Stimulated activated CD4-positive, alpha-beta T cell treated with anti-CD3 and anti-CD28 coated beads, Interleukin-12 subunit alpha, Interleukin-12 subunit beta, amount 100 ng/mL, for 24 hours (primary cell): ENCODE measurements around the gene INHA.

Experiments
- DNase-seq, 2 experiments: peaks; one replicate each; pipeline ENCODE4 v3.0.0-alpha.2; 2020; ENCODE audit warnings: low read depth in 2 of 2

The INHA gene, protein sequence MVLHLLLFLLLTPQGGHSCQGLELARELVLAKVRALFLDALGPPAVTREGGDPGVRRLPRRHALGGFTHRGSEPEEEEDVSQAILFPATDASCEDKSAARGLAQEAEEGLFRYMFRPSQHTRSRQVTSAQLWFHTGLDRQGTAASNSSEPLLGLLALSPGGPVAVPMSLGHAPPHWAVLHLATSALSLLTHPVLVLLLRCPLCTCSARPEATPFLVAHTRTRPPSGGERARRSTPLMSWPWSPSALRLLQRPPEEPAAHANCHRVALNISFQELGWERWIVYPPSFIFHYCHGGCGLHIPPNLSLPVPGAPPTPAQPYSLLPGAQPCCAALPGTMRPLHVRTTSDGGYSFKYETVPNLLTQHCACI

DNA sequence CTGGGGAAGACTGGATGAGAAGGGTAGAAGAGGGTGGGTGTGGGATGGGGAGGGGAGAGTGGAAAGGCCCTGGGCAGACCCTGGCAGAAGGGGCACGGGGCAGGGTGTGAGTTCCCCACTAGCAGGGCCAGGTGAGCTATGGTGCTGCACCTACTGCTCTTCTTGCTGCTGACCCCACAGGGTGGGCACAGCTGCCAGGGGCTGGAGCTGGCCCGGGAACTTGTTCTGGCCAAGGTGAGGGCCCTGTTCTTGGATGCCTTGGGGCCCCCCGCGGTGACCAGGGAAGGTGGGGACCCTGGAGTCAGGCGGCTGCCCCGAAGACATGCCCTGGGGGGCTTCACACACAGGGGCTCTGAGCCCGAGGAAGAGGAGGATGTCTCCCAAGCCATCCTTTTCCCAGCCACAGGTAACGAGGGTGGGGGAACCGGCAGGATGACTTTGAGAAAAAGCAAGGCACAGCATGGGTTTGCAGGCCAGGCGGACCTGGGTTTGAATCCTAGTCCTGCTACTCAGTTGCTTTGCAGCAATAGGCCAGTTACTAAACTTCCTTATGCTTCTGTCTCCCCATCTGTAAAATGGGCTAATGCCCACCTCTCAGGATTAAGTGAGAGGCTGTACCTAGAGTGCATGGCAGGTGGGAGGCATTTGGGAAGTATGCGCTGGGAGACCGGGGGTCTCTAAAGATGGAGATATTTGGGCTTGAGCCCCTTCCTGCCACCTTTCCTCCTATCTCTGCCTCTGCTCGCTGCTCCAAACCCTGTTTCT lies at the start of gene INHA:
Gene INHA (plus strand): TSS at position 74 of the 765 bp plus-strand sequence. CDS start 65 bp downstream, at position 139.
- no peak for DNase-seq

- no peak for DNase-seq
Measured at GRCh38 chr2:219523031-219523671, 49.0 kb upstream of the INHA start.

GRCh38 chr2:219524817-219525216 lies 47.3 kb upstream of the INHA start:
- no peak for DNase-seq

DNA sequence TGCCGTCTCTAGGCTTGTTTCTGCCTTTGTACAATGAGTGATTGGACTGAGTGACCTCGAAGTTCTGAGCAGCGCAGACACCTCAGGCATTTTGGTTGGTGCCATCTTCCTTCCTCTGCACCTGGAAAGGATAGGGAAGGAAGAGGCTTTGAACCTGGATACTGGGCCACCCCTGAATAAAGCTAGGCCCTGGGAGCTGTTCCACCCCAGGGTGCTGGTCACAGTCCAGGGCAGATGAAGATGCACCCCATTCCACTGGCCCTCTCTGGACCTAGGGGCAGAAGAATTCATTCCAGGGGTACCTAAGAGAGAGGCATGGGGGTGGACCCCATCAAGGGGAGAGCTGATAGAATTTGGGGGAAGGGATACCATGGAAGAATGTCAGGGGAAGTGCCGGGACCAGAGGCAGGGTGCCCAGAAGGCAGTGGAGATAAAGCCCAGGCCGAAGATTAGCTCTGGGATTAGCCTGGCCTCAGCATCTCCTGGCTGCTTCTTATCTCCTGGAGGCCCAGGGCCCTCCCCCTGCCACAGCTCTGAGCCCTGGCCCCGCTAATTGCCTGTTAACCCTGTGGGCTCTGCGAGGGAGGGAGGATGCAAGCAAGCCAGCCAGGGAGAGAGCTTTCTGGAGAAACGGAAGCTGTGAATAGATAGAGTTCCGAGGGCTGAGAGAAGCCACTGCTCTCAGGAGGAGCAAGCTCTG lies 46.4 kb upstream of the INHA start:
- no peak for DNase-seq

DNA sequence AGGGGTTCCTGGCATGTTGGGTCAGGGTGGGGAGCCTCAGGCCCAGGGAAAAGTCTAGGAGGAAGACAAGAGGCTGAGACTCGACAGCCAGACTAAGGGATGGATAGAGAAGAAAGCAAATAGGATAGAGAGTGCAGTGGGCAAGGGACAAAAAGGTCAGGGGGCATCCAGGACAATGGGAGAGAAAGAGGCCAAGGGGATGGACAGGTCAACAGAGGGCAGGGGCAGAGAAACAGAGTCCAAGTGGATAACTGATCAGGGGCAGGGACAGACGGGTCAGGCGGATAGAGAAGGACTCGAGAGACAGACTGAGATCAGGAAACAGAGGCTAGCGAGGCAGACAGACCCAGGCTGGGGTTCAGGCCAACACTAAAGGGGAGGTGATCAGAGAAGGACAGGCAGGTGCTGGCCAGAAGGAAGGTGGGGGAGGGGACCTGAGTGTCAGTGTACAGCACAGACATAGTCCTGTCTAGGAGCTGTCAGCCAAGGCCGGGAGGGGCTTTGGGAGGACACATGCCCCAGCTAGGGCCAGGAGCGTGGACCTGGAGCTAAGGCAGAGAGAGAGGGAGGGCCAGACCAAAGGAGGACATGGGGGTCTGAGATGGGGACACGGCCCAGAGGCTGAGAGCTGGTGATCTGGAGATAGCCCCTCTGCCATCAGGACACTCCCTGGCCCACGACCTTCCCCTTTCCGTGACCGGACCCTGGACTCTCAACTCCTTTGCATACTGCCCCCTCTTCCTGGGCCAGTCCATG lies 45.6 kb upstream of the INHA start:
- DNase-seq = no peak

- DNase-seq = no peak
Measured at GRCh38 chr2:219527076-219527394, 45.1 kb upstream of the INHA start.

DNA sequence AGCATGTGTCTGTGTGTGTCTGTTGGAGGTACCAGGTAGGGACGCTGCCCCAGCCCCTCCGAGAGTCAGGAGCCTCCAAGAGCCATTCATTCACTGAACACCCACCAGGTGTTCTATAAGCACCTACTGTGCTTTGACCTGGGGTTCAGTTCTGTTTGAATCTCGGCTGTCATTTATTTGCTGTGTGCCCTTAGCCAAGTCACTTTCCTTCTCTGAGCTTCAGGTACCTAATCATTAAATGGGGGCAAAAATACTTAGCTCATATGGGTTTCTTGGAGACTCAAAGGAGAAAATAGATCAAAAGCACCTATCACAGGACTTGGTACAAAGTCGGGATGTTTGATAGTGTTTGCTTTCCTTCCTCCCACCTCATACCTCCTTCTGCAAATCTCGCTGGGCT lies 44.6 kb upstream of the INHA start:
- DNase-seq = no peak

GRCh38 chr2:219530048-219530963 lies 41.8 kb upstream of the INHA start:
- peak; percentile 72 to 81 for DNase-seq

GRCh38 chr2:219531639-219532377 lies 40.3 kb upstream of the INHA start:
- DNase-seq = no peak

GRCh38 chr2:219532378-219532649 lies 39.8 kb upstream of the INHA start:
- DNase-seq = no peak

DNA sequence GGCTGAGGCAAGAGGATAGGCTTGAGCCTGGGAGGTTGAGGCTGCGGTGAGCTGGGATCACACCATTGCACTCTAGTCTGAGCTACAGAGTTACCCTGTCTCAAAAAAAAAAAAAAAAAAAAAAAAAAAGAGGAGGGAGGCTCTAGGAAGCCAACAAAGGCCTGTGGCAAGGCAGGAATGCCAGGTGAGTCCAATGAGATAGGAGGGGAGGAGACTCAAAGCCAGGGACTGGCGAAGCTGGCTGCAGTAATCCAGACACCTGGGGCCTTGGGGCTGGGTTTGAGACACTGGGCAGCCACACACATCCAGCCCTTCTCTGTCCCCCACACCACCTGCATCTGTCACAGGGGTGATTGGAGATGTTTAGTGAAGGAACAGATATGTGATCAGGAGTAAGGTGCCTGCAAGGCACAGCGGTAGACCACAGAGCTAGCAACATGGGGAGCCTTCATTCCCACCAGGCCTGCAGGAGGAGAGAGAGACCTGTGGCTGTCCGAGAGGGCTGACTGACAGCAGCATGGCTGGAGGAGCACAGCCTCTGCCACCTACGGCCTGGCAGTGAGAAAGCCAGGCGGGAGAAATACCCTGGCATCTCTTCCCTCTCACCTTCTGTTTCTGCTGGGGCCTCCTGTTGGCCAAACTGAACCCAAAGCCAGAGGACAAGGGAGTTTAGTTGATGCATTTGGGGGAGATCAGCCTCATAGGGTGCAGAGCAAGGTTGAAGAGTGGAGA lies 38.0 kb upstream of the INHA start:
- no peak for DNase-seq

- no peak for DNase-seq
Measured at GRCh38 chr2:219536425-219536824, 35.7 kb upstream of the INHA start.

- DNase-seq = no peak
Measured at GRCh38 chr2:219536967-219537366, 35.1 kb upstream of the INHA start.

DNA sequence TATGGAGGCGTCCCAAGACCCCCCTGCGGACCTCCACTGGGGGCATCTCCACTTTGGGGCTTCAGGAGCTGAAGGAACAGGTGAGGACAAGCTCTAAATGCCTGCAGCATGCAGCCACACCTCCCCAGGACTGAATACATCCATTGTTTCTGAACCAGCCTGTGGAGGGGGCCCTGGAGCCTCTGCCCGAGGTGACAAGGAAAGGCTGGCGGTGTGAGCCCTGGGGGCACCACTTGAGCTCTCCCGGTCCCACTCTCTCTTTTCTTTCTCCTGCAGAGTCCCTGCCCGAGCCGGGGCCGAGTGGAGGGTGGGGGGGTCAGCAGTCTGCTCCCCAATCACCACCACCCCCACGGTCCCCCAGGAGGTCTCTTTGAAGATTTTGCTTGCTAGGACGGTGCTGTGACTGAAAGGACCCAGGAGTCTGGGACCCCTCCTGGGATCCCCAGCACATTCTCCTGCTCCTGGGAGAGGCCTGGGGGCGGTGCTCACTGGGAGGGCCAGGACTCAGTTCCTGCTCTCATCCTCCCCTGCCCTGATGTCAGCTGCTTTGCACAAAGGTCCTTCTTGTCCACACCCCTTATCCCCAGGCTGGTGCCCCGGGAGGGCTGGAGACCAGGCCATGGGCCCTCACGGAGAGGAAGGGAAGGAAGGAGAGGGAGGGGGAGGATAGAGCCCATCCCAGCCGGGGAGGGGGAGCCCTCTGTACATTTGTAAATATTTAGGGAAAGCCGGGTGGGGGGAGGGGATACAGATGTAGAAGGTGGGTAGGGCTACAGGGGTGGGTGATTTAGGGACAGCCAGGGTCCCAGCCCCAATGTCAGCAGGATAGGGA lies 34.2 kb upstream of the INHA start:
- no peak for DNase-seq

- DNase-seq = no peak
Measured at GRCh38 chr2:219538504-219538951, 33.6 kb upstream of the INHA start.

DNA sequence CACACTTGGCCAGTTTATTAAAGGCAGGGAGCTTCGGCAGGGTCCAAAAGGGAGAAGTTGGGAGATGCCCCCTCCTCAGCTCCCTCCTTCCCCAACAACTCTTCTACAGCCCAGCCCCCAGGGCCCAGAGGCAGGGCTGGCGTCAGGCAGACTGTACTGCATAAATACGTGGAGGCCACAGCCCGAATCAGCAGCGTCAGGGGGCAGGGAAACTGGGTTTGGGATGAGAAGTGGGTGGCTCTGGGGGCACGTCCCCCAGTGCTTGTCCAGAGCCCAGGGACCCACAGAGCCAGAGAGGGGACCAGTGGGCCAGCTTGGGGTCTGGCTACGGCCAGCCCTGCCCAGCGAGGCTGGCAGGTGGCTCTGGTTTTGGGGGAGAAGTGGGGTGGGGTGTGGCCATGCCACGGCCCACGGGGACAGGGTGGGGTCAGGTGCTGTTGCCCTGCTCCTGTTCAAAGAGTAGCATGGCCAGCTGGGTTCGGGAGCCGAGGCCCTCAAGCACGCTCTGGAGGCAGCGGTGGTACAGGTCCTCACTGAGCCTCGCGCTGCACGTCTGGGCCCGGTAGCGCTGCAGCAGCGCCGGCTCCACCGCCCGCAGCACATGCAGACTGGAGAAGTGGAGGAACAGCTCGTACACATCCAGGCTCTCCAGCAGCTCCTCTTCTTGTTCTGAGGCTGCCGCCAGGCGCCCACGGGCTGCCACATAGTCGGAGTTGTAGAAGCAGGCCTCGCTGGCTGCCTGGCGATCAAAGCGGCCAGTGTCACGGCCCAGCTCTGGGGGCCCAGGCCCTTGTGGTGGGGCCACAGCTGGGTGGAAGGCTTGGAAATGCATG lies 32.9 kb upstream of the INHA start:
- no peak for DNase-seq

DNA sequence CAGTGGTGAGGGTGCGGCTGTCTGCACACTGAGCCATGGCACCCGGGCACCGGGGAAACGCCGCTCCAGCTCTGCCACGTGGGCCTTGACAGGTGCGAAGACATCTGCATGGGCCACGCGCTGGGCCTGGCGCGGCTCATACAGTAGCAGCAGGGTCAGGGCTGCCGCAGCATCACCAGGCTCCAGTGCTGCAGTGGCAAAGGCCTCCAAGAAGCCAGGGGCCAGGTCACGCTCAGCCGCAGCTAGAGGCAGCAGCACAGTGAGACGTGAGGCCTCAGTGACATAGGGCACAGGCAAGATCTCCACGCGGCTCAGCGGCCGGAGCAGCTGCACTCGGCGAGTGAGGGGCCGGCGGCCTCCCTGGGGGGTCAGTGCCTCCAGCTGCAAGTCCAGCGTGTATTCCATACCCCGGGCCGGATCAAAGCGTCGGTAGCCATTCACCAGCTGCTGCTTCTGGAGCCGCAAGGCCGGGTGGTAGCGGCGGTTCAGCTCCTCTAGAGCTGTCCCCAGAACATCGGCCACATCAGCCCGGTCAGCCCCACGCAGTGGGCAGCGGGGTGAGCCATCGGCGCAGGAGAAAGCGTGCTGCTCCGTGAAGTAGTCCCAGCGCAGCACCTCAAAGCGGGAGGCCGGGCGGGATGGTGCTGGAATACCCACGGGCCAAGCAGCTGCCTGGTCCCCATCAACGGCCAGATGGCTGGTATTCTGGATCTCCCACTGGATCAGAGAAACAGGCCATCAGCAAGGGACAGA lies 32.0 kb upstream of the INHA start:
- DNase-seq = no peak
